ENCODE measurements around the gene RASSF4.
A peak's percentile ranks its signal among the peaks of the same experiment; 100 is the strongest.

Gene RASSF4

GRCh38 chr10:44932517-44933450 lies 26.8 kb upstream of the RASSF4 start:
- Histone ChIP-seq H3K4me1 (no peaks in the 10 kb centered on the region), H3K4me3 (no peak overlapping the region), H3K27me3 (ENCODE audit: low read depth) (no peaks in the 10 kb centered on the region), H3K36me3 (replicated peaks) (no peaks in the 10 kb centered on the region), H3K9me3 (no peaks in the 10 kb centered on the region)
- in situ Hi-C loops (cut with MboI; ENCODE audit: low sequenced_read_pairs) = no loop called here
- peak; percentile 53 to 94 for DNase-seq (ENCODE audit: low spot score in 2 of 2)

GRCh38 chr10:44933451-44934321 lies 25.9 kb upstream of the RASSF4 start:
- H3K27me3 ChIP-seq (ENCODE audit: low read depth) = no peaks in the 10 kb centered on the region
- H3K4me1 ChIP-seq = no peaks in the 10 kb centered on the region
- no peaks in the 10 kb centered on the region for H3K9me3 ChIP-seq
- H3K36me3 ChIP-seq (replicated peaks) = no peaks in the 10 kb centered on the region
- H3K4me3 ChIP-seq = no peak overlapping the region
- in situ Hi-C loops (cut with MboI; ENCODE audit: low sequenced_read_pairs) = no loop called here
- DNase-seq (ENCODE audit: low spot score in 2 of 2) = no peak

GRCh38 chr10:44934416-44935200 lies 25.0 kb upstream of the RASSF4 start:
- H3K27me3 ChIP-seq (ENCODE audit: low read depth) = no peaks in the 10 kb centered on the region
- H3K36me3 ChIP-seq (replicated peaks) = no peaks in the 10 kb centered on the region
- in situ Hi-C loops (cut with MboI; ENCODE audit: low sequenced_read_pairs) = no loop called here
- H3K4me1 ChIP-seq = no peaks in the 10 kb centered on the region
- H3K4me3 ChIP-seq = no peak overlapping the region
- no peak for DNase-seq (ENCODE audit: low spot score in 2 of 2)
- no peaks in the 10 kb centered on the region for H3K9me3 ChIP-seq

GRCh38 chr10:44935201-44935965 lies 24.2 kb upstream of the RASSF4 start:
- no peak overlapping the region for H3K4me3 ChIP-seq
- H3K36me3 ChIP-seq (replicated peaks) = no peaks in the 10 kb centered on the region
- DNase-seq (ENCODE audit: low spot score in 2 of 2) = no peak
- in situ Hi-C loops (cut with MboI; ENCODE audit: low sequenced_read_pairs) = no loop called here
- no peaks in the 10 kb centered on the region for H3K4me1 ChIP-seq
- H3K27me3 ChIP-seq (ENCODE audit: low read depth) = no peaks in the 10 kb centered on the region
- no peaks in the 10 kb centered on the region for H3K9me3 ChIP-seq

GRCh38 chr10:44935966-44936295 lies 23.7 kb upstream of the RASSF4 start:
- in situ Hi-C loops (cut with MboI; ENCODE audit: low sequenced_read_pairs) = no loop called here
- Histone ChIP-seq H3K4me3 (no peak overlapping the region), H3K9me3 (no peaks in the 10 kb centered on the region), H3K4me1 (no peaks in the 10 kb centered on the region), H3K36me3 (replicated peaks) (no peaks in the 10 kb centered on the region), H3K27me3 (ENCODE audit: low read depth) (no peaks in the 10 kb centered on the region)
- DNase-seq (ENCODE audit: low spot score in 2 of 2) = no peak

GRCh38 chr10:44936314-44936975 lies 23.2 kb upstream of the RASSF4 start:
- no peak for DNase-seq (ENCODE audit: low spot score in 2 of 2)
- H3K4me1 ChIP-seq = no peaks in the 10 kb centered on the region
- H3K36me3 ChIP-seq (replicated peaks) = no peaks in the 10 kb centered on the region
- H3K27me3 ChIP-seq (ENCODE audit: low read depth) = no peaks in the 10 kb centered on the region
- in situ Hi-C loops (cut with MboI; ENCODE audit: low sequenced_read_pairs) = no loop called here
- no peak overlapping the region for H3K4me3 ChIP-seq
- H3K9me3 ChIP-seq = no peaks in the 10 kb centered on the region

GRCh38 chr10:44937196-44938005 lies 22.2 kb upstream of the RASSF4 start:
- H3K4me3 ChIP-seq = no peak overlapping the region
- H3K4me1 ChIP-seq = no peaks in the 10 kb centered on the region
- no peaks in the 10 kb centered on the region for H3K36me3 ChIP-seq (replicated peaks)
- no peaks in the 10 kb centered on the region for H3K9me3 ChIP-seq
- DNase-seq (ENCODE audit: low spot score in 2 of 2) = no peak
- in situ Hi-C loops (cut with MboI; ENCODE audit: low sequenced_read_pairs) = no loop called here
- H3K27me3 ChIP-seq (ENCODE audit: low read depth) = no peaks in the 10 kb centered on the region

GRCh38 chr10:44938956-44939355 lies 20.6 kb upstream of the RASSF4 start:
- no peaks in the 10 kb centered on the region for H3K9me3 ChIP-seq
- in situ Hi-C loops (cut with MboI; ENCODE audit: low sequenced_read_pairs) = no loop called here
- no peaks in the 10 kb centered on the region for H3K4me1 ChIP-seq
- H3K36me3 ChIP-seq (replicated peaks) = no peaks in the 10 kb centered on the region
- no peak for DNase-seq (ENCODE audit: low spot score in 2 of 2)
- H3K27me3 ChIP-seq (ENCODE audit: low read depth) = no peaks in the 10 kb centered on the region
- H3K4me3 ChIP-seq = no peak overlapping the region

GRCh38 chr10:44939691-44940401 lies 19.8 kb upstream of the RASSF4 start:
- in situ Hi-C loops (cut with MboI; ENCODE audit: low sequenced_read_pairs) = no loop called here
- no peaks in the 10 kb centered on the region for H3K9me3 ChIP-seq
- no peaks in the 10 kb centered on the region for H3K36me3 ChIP-seq (replicated peaks)
- H3K27me3 ChIP-seq (ENCODE audit: low read depth) = no peaks in the 10 kb centered on the region
- H3K4me3 ChIP-seq = no peak overlapping the region
- no peaks in the 10 kb centered on the region for H3K4me1 ChIP-seq
- no peak for DNase-seq (ENCODE audit: low spot score in 2 of 2)

GRCh38 chr10:44944354-44944753 lies 15.2 kb upstream of the RASSF4 start:
- Histone ChIP-seq H3K4me1 (no peaks in the 10 kb centered on the region), H3K4me3 (no peak overlapping the region), H3K9me3 (no peaks in the 10 kb centered on the region), H3K36me3 (replicated peaks) (no peaks in the 10 kb centered on the region), H3K27me3 (ENCODE audit: low read depth) (no peaks in the 10 kb centered on the region)
- in situ Hi-C loops (cut with MboI; ENCODE audit: low sequenced_read_pairs) = no loop called here
- no peak for DNase-seq (ENCODE audit: low spot score in 2 of 2)

- Histone ChIP-seq H3K27me3 (ENCODE audit: low read depth) (no peaks in the 10 kb centered on the region), H3K4me3 (no peak overlapping the region), H3K9me3 (no peaks in the 10 kb centered on the region), H3K4me1 (no peaks in the 10 kb centered on the region), H3K36me3 (replicated peaks) (no peaks in the 10 kb centered on the region)
- no peak for DNase-seq (ENCODE audit: low spot score in 2 of 2)
- in situ Hi-C loops (cut with MboI; ENCODE audit: low sequenced_read_pairs) = no loop called here
Measured at GRCh38 chr10:44946205-44946604, 13.4 kb upstream of the RASSF4 start.
